DND-41 (cell line): Measurements from ENCODE around the gene HOXA2.

Source experiments
- ATAC-seq: fragments of 200-7000 bp; cut with Tn5 transposase; 3 replicates; pipeline ENCODE4 v1.9.1; 2021; ENCODE audit warnings: low read depth; ENCODE audit not compliant: insufficient read depth
- DNase-seq: peaks from one replicate; pipeline ENCODE4 v3.0.0-alpha.2; 2020
- H2AFZ ChIP-seq: 2 replicates; pipeline ENCODE4 v1.6.0; 2012; ENCODE audit warnings: low read depth, low read length
- H3K27ac ChIP-seq: 2 replicates; pipeline ENCODE4 v1.5.1; 2012; ENCODE audit warnings: low read length, inconsistent platforms
- H3K27me3 ChIP-seq: fragments of 200-600 bp; sonication (generic); 2 replicates; pipeline ENCODE4 v1.6.0; 2012; ENCODE audit warnings: low read length, mild to moderate bottlenecking, inconsistent platforms; ENCODE audit not compliant: insufficient read depth, poor library complexity
- H3K36me3 ChIP-seq: 2 replicates; pipeline ENCODE4 v1.5.1; 2012; ENCODE audit warnings: low read length, inconsistent platforms; ENCODE audit not compliant: insufficient read depth
- H3K4me1 ChIP-seq: 2 replicates; pipeline ENCODE4 v1.5.1; 2012; ENCODE audit warnings: mild to moderate bottlenecking, low read length; ENCODE audit not compliant: insufficient read depth
- H3K4me2 ChIP-seq: 2 replicates; pipeline ENCODE4 v1.6.0; 2012; ENCODE audit warnings: mild to moderate bottlenecking, moderate library complexity, low read length, inconsistent platforms; ENCODE audit not compliant: insufficient read depth
- H3K4me3 ChIP-seq, 2 experiments: fragments of 200-600 bp in 1 of 2; shearing (Covaris generic) in 1 of 2; 2 replicates each; pipeline ENCODE4 v1.5.1; 2012 to 2016; ENCODE audit warnings: inconsistent platforms in 2 of 2, low read length in 2 of 2, mild to moderate bottlenecking in 2 of 2, low read depth in 1 of 2, moderate library complexity in 1 of 2
- H3K79me2 ChIP-seq: 2 replicates; pipeline ENCODE4 v1.6.0; 2012; ENCODE audit warnings: low read length, inconsistent platforms; ENCODE audit not compliant: insufficient read depth
- H3K9ac ChIP-seq: 2 replicates; pipeline ENCODE4 v1.6.0; 2012; ENCODE audit warnings: low read depth, mild to moderate bottlenecking, inconsistent platforms, low read length, moderate library complexity
- H3K9me3 ChIP-seq: 2 replicates; pipeline ENCODE4 v1.5.1; 2012; ENCODE audit warnings: low read length, moderate library complexity, mild to moderate bottlenecking, inconsistent platforms; ENCODE audit not compliant: insufficient read depth, severe bottlenecking
- H4K20me1 ChIP-seq: 2 replicates; pipeline ENCODE4 v1.6.0; 2012; ENCODE audit warnings: low read length; ENCODE audit not compliant: insufficient read depth
- EZH2 ChIP-seq: IDR thresholded peaks from 3 replicates; pipeline ENCODE4 v1.6.1; 2012; ENCODE audit warnings: borderline replicate concordance, low read depth, mild to moderate bottlenecking, moderate library complexity, low read length, inconsistent platforms; ENCODE audit not compliant: severe bottlenecking
- TF ChIP-seq, protein P1 (sequence below): IDR thresholded peaks from 2 replicates; pipeline ENCODE4 v1.5.1; 2012; ENCODE audit warnings: borderline replicate concordance, low read length, moderate library complexity, mild to moderate bottlenecking; ENCODE audit not compliant: poor library complexity, severe bottlenecking; ENCODE audit errors: extremely low read depth

Gene HOXA2

DNA sequence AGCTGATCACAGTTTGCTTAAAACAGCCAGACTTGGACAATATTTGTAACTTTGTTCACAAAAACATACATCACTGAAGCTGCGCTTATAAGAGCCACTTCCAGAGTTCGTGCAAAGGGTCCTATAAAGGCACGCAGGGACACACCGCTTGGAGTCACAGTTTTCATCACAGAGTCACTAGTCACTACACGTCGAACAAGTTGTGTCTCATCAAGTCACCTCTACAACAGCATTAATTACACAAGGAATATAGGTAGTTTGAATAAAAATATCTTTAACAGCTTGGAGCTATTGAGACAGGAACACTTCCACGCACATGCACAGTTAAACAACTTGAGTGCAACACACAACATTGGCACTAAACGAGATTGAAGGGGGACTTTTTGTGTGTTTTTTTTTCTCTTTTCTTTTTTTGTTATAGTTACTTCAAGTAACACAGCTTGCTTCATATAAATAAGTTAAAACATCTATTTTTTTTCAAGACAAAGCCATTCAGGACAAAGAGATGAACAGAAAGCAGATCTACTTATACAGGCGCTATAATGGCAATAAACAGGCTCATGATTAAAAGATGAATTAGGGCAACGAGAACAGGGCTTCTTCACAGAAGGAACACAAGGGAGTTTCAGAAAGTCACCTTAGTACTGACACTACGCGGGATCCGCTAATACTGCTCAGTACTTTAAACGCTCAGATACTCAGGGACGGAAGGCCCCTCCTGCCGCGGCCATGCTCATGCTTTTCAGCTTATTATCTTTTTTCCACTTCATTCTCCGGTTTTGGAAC, 38.8 kb upstream of the HOXA2 start:
- ATAC-seq (no peak), DNase-seq (no peak)
- H2AFZ ChIP-seq: no peak overlapping the region
- no peak overlapping the region for H3K27ac ChIP-seq
- H4K20me1 ChIP-seq: no peaks in the 10 kb centered on the region
- no peaks in the 10 kb centered on the region for H3K79me2 ChIP-seq
- no peak overlapping the region for H3K4me3 ChIP-seq
- no peaks in the 10 kb centered on the region for H3K9me3 ChIP-seq
- no peaks in the 10 kb centered on the region for H3K4me1 ChIP-seq
- H3K4me2 ChIP-seq: no peak overlapping the region
- H3K9ac ChIP-seq: no peak overlapping the region
- no peak for TF ChIP-seq EZH2
- TF ChIP-seq, protein P1, sequence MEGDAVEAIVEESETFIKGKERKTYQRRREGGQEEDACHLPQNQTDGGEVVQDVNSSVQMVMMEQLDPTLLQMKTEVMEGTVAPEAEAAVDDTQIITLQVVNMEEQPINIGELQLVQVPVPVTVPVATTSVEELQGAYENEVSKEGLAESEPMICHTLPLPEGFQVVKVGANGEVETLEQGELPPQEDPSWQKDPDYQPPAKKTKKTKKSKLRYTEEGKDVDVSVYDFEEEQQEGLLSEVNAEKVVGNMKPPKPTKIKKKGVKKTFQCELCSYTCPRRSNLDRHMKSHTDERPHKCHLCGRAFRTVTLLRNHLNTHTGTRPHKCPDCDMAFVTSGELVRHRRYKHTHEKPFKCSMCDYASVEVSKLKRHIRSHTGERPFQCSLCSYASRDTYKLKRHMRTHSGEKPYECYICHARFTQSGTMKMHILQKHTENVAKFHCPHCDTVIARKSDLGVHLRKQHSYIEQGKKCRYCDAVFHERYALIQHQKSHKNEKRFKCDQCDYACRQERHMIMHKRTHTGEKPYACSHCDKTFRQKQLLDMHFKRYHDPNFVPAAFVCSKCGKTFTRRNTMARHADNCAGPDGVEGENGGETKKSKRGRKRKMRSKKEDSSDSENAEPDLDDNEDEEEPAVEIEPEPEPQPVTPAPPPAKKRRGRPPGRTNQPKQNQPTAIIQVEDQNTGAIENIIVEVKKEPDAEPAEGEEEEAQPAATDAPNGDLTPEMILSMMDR: no peak
- peaks cover 5% of the 10 kb centered on the region for H3K27me3 ChIP-seq
- H3K36me3 ChIP-seq: peaks cover 8% of the 10 kb centered on the region

DNA sequence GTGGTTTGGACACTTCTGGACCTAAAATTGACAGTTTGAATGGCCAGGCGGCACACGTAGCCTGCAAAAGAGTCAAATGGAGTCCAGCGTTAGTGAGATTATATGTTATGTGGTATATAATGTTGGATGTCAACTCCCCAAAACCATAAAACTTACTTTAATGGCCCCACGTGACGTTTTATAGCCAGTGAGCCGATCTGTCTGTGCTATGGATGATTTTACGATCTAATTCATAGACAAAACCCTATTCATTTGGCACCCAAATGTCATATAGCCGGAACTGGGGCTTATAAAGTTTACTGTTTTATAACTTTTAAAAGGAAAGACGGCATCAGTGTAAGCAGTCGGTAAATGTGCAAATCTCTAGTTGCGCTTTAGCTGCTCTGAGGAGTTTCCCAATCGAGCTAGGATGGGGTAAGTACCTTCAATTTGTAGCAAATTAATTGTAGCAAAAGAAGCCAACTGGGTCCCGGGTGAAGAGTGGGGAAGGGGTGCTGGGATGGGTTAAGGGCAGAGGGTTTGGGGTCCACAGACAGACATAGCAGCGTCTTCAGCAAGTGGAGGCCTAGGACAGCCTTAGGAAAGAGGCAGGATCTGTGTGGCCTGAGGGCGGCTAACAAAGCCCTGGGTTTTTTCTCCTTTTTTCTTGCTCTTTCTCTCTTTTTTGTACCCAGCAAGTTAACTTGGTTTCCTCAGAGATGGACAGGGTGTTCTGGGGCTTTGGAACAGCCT, 37.8 kb upstream of the HOXA2 start:
- no peaks in the 10 kb centered on the region for H3K79me2 ChIP-seq
- H3K4me1 ChIP-seq: no peaks in the 10 kb centered on the region
- H3K4me3 ChIP-seq: no peak overlapping the region
- TF ChIP-seq, protein P1: no peak
- no peak for TF ChIP-seq EZH2
- H3K36me3 ChIP-seq: peaks cover 3% of the 10 kb centered on the region
- no peak overlapping the region for H2AFZ ChIP-seq
- H4K20me1 ChIP-seq: no peaks in the 10 kb centered on the region
- ATAC-seq (no peak), DNase-seq (no peak)
- no peak overlapping the region for H3K9ac ChIP-seq
- no peak overlapping the region for H3K27ac ChIP-seq
- H3K4me2 ChIP-seq: no peak overlapping the region
- H3K27me3 ChIP-seq: peaks cover 5% of the 10 kb centered on the region
- H3K9me3 ChIP-seq: no peaks in the 10 kb centered on the region

DNA sequence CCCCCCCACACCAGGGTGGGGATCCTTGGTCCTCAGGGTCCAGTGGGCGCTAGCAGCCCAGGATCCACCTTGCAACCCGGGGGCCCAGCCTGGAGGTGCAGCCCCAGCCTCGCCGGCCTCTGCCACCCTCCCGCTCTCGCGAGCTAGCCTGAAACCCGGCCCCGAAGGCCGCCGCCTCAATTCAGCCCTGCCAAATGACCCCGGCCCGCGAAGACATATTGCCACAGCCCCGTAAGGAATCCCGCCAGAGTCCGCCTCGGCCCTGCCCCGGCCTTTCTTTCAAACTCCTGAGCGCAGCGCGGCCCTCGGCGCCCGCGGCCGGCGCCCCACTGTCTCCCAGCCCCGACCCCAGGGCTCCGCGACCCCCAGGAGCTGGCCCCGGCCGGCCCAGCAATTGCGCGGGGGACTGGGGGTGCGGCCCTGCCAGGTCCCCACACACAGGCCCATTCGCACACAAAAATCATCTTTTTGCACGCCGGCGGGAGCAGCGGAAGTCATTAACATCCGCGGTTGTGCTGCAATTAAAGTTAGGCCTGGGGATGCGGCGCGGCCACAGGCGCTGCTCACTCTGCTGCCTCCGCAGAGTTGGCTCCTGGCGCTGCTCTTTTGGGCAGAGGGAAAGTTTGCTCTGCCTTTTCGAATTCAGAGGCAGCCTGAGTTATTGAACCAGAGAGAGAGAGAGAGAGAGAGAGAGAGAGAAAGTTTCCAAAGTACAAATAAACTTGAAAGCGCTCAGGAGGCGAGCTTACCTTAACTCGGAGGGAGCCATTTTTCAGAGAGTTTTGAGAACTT, 37.0 kb upstream of the HOXA2 start:
- no peak overlapping the region for H3K27ac ChIP-seq
- DNase-seq (no peak), ATAC-seq (no peak; the same call in 2 of the 3 replicates)
- no peak overlapping the region for H3K9ac ChIP-seq
- H3K4me2 ChIP-seq: no peak overlapping the region
- no peaks in the 10 kb centered on the region for H4K20me1 ChIP-seq
- peaks cover 5% of the 10 kb centered on the region for H3K27me3 ChIP-seq
- H3K36me3 ChIP-seq: peaks cover 3% of the 10 kb centered on the region
- no peak overlapping the region for H2AFZ ChIP-seq
- H3K4me3 ChIP-seq: no peak overlapping the region
- H3K79me2 ChIP-seq: no peaks in the 10 kb centered on the region
- no peaks in the 10 kb centered on the region for H3K9me3 ChIP-seq
- TF ChIP-seq EZH2: no peak
- TF ChIP-seq, protein P1: no peak
- no peaks in the 10 kb centered on the region for H3K4me1 ChIP-seq
